IMR-90 (cell line): ENCODE results near the gene PLLP.

Experiments used
- CEBPB ChIP-seq: IDR thresholded peaks from 2 replicates; pipeline ENCODE4 v1.6.1; 2012; ENCODE audit warnings: low read depth, low read length, improper control_type of control experiment
- TF ChIP-seq, protein P1 (sequence below): conservative IDR thresholded peaks from 2 replicates; pipeline ENCODE4 v1.5.1; 2012; ENCODE audit warnings: mild to moderate bottlenecking, low read depth, low read length, improper control_type of control experiment

DNA sequence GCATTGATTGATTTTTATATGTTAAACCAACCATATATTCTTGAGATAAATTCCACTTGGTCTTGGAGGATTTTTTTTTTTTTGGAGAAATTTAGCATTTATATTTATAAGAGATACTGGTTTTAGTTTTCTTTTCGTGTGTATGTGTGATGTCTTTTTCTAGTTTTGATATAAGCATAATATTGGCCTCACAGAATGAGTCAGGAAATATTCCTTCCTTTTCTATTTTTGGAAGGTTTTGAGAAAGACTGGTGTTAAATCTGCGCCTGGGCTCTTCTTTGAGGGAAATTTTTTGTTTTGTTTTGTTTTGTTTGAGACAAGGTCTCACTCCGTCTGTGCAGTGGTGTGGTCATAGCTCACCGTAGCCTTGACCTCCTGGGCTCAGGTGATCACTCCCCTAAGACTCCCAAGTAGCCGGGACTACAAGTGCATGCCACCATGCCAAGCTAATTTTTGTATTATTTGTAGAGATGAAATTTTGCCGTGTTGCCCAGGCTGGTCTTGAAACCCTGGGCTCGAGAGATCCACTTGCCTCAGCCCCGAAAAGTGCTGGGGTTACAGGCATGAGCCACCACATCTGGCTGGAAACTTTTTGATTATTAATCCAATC, 45.4 kb upstream of the PLLP start:
- TF ChIP-seq, protein P1, sequence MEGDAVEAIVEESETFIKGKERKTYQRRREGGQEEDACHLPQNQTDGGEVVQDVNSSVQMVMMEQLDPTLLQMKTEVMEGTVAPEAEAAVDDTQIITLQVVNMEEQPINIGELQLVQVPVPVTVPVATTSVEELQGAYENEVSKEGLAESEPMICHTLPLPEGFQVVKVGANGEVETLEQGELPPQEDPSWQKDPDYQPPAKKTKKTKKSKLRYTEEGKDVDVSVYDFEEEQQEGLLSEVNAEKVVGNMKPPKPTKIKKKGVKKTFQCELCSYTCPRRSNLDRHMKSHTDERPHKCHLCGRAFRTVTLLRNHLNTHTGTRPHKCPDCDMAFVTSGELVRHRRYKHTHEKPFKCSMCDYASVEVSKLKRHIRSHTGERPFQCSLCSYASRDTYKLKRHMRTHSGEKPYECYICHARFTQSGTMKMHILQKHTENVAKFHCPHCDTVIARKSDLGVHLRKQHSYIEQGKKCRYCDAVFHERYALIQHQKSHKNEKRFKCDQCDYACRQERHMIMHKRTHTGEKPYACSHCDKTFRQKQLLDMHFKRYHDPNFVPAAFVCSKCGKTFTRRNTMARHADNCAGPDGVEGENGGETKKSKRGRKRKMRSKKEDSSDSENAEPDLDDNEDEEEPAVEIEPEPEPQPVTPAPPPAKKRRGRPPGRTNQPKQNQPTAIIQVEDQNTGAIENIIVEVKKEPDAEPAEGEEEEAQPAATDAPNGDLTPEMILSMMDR, result no peak
- TF ChIP-seq CEBPB, result no peak
